Measurements from ENCODE around the gene PIF1.
A peak's percentile ranks its signal among the peaks of the same experiment; 100 is the strongest.
"Not testable (repeated sequence)": the region's sequence is repeated elsewhere in the genome, so short reads cannot be mapped to it uniquely, and the experiment has no call there.

Gene PIF1

GRCh38 chr15:64847448-64847847 is 22.0 kb upstream of the PIF1 start:
- no peak for DNase-seq

DNA sequence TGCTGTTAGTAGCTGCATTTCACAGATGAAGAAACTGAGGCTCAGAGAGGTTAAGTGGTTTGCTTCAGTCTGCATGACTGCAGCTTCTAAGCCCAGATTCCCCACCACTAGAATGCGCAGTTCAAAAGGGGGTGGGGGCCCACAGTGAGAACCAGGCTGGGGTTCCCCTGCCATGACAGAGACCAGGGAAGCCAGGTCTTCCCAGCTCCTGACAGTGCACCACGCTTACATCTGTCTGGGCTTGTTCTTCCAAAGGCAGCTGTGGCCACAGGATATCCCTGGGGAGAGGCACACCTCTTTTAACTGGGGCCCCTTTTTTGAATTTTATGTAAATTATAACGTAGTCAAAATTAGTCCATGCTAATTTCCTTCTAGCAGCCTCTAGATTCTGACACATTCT is 21.6 kb upstream of the PIF1 start:
- no peak for DNase-seq

DNA sequence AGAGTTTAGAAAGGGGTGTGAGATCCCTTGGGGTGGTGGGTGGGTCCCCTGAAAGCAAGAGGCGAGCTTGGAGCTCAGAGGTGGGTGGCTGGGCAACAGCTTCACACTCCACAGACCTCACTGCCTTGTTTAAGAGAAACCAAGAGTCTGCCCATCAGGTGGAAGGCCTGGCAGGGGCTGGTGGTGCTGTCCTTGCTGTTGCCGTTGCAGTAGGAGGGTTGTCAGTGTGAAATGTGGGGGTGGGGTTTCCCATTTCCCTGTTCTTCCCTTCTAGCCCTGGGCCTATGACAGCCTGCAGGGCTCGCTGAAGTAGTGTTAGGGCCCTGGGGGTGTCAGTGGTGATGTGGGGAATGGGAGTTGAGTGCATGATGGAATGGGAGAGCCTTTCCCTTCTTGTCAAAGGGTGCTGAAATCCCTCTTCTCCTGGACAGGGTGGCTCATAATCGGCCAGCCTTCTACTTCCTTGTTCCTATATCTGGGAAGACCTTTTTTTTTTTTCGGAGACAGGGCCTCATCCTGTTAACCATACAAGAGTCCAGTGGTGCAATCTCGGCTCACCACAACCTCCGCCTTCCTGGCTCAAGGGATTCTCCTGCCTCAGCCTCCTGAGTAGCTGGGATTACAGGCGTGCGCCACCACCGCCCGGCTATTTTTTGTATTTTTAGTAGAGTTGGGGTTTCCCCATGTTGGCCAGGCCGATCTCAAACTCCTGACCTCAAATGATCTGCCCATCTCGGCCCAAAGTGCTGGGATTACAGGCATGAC is 20.6 kb upstream of the PIF1 start:
- no peak for DNase-seq

DNA sequence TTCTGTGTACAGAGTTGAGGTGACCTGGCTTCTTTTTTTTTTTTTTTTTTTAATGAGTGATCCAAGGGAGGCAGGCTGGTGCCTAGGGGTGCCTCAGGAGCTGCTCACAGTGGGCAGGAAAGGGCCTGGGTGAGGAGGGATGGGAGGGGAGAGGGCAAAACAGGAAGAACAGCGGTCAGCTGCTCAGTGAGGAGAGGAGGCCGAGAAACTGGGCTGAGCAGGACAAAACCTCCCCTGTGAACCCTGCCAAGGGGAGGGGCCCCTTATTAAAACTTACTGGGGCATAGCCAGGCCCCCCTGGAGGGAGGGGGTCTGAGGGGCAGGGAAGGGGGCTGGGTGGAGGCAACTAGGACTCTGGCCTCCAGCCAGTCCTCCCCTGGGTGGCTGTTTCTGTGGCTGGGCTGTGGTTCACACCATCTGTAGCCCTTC is 19.8 kb upstream of the PIF1 start:
- DNase-seq = no peak

- no peak for DNase-seq
Measured at GRCh38 chr15:64844576-64845145, 19.2 kb upstream of the PIF1 start.

GRCh38 chr15:64843991-64844390 is 18.5 kb upstream of the PIF1 start:
- DNase-seq = no peak

- DNase-seq = no peak
Measured at GRCh38 chr15:64842986-64843561, 17.6 kb upstream of the PIF1 start.

GRCh38 chr15:64842096-64842939 is 16.9 kb upstream of the PIF1 start:
- DNase-seq = no peak

- DNase-seq = peak; percentile 82
Measured at GRCh38 chr15:64841344-64842095, 16.1 kb upstream of the PIF1 start, which contains the start of gene PLEKHO2. Gene PLEKHO2, plus strand, starts transcription at chr15:64841915. Its CDS starts 102 bp downstream, at chr15:64842017.

- no peak for DNase-seq
Measured at GRCh38 chr15:64841060-64841343, 15.6 kb upstream of the PIF1 start.

GRCh38 chr15:64837502-64837901 is 12.1 kb upstream of the PIF1 start:
- peak; percentile 25 for DNase-seq

DNA sequence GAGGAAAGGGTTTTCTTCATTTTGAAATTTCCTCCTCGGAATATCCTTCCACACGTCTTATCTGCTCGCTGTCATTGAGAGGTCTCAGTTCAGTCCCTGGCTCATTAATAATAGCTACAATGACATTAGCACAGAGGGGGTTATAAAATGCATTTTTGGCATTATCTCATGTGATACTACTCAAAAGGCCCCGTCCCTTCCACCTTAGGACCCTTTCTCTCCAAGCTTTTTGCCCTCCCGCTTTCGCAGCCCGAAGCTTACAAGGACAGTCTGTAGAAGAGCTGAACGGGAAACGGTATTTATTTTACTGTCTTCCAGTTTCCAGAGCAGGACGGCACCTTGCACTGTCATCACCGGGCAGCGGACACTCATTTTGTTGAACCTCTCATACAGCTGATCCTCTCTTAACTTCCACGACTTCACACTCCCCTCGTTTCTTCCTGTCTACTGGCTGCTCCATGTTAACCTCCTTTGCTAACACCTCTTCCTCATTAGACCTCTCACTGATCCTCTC is 10.6 kb upstream of the PIF1 start:
- DNase-seq = no peak

- no peak for DNase-seq
Measured at GRCh38 chr15:64833690-64834089, 8.2 kb upstream of the PIF1 start.

DNA sequence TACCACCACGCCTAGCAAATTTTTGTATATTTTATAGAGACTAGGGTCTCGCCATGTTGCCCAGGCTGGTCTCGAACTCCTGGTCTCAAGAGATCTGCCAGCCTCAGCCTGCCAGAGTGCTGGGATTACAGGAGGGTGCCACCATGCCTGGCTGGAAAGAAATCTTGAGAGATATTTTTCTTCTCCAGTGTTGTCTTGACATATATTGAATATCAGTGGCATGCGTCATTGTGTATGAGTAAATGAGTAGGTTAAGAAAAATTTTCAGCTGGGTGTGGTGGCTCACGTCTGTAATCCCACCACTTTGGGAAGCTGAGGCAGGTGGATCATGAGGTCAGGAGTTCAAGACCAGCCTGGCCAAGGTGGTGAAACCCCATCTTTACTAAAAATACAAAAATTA is 3.5 kb upstream of the PIF1 start:
- no peak for DNase-seq

DNA sequence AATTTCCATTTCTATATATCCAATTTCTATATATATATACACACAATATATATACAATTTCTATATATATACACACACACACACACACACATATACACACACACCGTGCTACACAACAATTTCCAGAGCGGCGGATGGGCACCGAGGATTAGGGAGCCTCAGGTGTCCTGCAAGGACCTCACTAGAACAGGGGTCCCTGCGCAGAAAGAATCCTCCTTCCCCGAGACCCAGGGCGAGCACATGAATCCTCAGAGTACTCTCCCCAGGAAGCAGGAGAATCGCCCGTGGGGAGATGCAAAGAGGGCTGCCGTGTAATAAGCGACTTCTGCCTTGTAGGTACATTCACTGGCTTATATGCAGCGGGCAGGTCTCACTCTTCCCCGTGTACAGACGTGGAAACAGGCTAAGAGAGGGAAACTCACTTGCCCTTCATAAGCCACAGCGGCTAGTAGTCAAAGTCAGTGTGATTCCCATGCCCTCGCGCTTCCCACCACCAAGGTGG is 467 bp downstream of the PIF1 start:
- no peak for DNase-seq

DNA sequence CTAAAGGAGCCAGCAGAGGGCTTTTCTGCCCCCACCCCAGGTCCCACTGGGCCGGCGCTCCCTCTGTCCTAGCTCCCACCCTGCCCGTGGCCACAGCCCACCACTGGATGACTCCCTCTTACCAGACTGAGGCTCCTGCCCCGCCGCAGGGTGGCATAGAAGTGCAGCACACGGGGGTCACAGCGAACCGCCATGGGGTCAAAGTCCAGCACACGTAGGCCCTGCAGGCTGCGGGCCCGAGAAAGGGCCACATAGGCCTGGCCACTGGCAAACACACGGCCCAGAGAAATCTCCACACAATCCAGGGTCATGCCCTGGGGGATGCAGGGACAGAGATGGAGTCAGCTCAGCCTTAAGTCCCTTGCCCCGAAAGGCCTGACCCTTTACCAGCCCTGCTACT is 9.0 kb downstream of the PIF1 start:
- no peak for DNase-seq

DNA sequence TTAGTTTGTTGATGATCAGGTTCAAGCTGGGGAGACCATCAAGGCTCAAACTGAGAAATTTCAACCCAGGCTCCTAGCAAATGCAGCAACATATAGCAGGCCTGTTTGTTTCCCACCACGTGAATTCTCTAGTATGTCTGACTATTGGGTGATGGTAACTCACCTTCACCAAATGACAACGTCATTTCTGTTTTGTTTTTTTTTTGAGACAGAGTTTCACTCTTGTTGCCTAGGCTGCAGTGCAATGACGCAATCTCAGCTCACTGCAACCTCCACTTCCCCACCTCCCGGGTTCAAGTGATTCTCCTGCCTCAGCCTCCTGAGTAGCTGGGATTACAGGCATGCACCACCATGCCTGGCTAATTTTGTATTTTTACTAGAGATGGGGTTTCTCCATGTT is 10.5 kb downstream of the PIF1 start:
- not testable (repeated sequence) for DNase-seq

DNA sequence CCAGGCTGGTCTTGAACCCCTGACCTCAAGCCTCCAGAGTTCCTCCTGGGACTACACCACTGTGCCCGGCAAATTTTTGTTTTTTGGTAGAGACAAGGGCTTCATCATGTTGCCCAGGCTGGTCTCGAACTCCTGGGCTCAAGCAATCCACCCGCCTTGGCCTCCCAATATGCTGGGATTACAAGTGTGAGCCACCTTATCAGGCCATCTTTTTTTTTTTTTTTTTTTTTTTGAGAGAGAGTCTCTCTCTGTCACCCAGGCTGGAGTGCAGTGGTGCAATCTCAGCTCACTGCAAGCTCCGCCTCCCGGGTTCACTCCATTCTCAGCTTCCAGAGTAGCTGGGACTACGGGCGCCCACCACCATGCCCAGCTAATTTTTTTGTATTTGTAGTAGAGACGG is 11.2 kb downstream of the PIF1 start:
- DNase-seq = not testable (repeated sequence)

- no peak for DNase-seq
Measured at GRCh38 chr15:64813075-64813474, 12.4 kb downstream of the PIF1 start.

GRCh38 chr15:64810497-64811326 is 14.7 kb downstream of the PIF1 start:
- no peak for DNase-seq
